Progenitor cell of endocrine pancreas (in vitro differentiated cells): ENCODE measurements around the gene USO1. TPM values are rescaled to one million over a fixed set of nuclear protein-coding genes. Genes with fewer than 3 reads are reported as not detected.

Source experiments
- DNase-seq: peaks from one replicate; pipeline ENCODE4 v3.0.0; 2021; ENCODE audit warnings: low spot score; ENCODE audit not compliant: unreplicated experiment
- H3K27ac Mint-ChIP-seq: 2 replicates; pipeline ENCODE4 v1.8.0; 2021; ENCODE audit warnings: mild to moderate bottlenecking, moderate library complexity, mixed read lengths
- H3K27me3 Mint-ChIP-seq: 2 replicates; pipeline ENCODE4 v1.8.0; 2021; ENCODE audit warnings: mixed read lengths
- H3K36me3 Mint-ChIP-seq: 2 replicates; pipeline ENCODE4 v1.8.0; 2022; ENCODE audit warnings: mixed read lengths; ENCODE audit not compliant: insufficient read depth
- H3K4me1 Mint-ChIP-seq: 2 replicates; pipeline ENCODE4 v1.8.0; 2021; ENCODE audit warnings: low read depth, mixed read lengths
- H3K4me3 Mint-ChIP-seq: 2 replicates; pipeline ENCODE4 v1.8.0; 2021; ENCODE audit warnings: low read depth, mild to moderate bottlenecking, moderate library complexity, mixed read lengths
- H3K9me3 Mint-ChIP-seq: 2 replicates; pipeline ENCODE4 v1.8.0; 2021; ENCODE audit warnings: low read depth, mixed read lengths
- total RNA-seq: library from RNA; stranded (reverse); gene quantifications from 2 replicates; pipeline ENCODE4 v1.2.1, GENCODE V29; 2021
- TF ChIP-seq, protein P1 (sequence below): fragments of 200-600 bp; sonication (generic); IDR thresholded peaks from one replicate; pipeline ENCODE4 v1.5.0; 2021; ENCODE audit warnings: antibody characterized with exemption, mild to moderate bottlenecking; ENCODE audit not compliant: unreplicated experiment

The USO1 gene
- total RNA-seq, 1 donor from 2014 or later = 54.9 TPM

GRCh38 chr4:75696581-75696980 lies 27.8 kb upstream of the USO1 start:
- Mint-ChIP-seq H3K4me3 (no peak overlapping the region), H3K9me3 (no peaks in the 10 kb centered on the region), H3K36me3 (peaks cover 17% of the 10 kb centered on the region), H3K27me3 (no peaks in the 10 kb centered on the region), H3K4me1 (peaks cover 2% of the 10 kb centered on the region), H3K27ac (no peak overlapping the region)
- DNase-seq = no peak
- TF ChIP-seq, protein P1, sequence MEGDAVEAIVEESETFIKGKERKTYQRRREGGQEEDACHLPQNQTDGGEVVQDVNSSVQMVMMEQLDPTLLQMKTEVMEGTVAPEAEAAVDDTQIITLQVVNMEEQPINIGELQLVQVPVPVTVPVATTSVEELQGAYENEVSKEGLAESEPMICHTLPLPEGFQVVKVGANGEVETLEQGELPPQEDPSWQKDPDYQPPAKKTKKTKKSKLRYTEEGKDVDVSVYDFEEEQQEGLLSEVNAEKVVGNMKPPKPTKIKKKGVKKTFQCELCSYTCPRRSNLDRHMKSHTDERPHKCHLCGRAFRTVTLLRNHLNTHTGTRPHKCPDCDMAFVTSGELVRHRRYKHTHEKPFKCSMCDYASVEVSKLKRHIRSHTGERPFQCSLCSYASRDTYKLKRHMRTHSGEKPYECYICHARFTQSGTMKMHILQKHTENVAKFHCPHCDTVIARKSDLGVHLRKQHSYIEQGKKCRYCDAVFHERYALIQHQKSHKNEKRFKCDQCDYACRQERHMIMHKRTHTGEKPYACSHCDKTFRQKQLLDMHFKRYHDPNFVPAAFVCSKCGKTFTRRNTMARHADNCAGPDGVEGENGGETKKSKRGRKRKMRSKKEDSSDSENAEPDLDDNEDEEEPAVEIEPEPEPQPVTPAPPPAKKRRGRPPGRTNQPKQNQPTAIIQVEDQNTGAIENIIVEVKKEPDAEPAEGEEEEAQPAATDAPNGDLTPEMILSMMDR = no peak

DNA sequence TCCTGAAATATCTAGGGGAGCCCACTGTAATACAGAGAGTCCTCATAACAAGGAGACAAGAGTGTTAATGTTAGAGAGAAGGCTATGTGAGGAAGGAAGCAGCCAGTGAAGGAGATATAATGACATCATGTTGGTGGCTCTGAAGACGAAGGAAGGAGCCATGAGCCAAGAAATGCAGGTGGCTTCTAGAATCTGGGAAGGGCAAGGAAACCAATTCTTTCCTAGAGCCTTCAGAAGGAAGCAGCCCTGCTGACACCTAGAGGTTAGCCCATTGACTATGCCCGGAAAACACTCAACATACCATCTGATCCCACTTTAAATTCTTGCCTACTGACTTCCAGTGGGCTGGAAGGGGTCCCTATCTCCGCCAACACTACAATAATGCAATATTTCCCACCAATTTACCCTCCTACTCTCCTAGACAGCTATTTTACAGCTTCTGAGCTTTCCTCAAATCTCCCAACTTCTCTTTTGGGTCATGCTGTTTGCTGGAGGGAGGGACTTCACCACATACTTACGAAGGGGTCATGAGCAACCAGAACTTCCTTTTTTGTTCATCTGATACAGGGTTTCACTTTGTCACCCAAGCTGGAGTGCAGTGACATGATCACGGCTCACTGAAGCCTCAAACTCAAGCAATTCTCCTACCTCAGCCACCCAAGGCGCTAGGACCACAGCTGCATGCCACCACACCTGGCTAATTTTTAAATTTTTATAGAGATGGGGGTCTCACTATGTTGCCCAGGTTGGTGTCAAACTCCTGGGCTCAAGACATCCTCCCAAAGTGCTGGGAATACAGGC lies 26.0 kb upstream of the USO1 start:
- Mint-ChIP-seq H3K27me3 (no peaks in the 10 kb centered on the region), H3K27ac (no peak overlapping the region)

DNA sequence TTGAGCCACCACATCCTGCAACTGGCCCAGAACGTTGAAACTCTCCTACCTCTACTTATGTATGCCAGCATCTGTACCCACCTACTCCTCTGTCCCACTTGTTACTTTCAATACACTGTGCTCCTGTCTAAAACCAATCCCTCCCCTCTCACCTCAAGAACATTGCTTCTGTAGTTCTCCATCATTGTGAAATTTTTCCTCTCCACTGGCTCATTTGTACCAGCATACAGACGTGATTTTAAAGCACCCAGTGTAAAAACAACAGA lies 25.5 kb upstream of the USO1 start:
- no peaks in the 10 kb centered on the region for H3K9me3 Mint-ChIP-seq
- TF ChIP-seq, protein P1 = no peak
- H3K27ac Mint-ChIP-seq = no peak overlapping the region
- no peak overlapping the region for H3K4me3 Mint-ChIP-seq
- DNase-seq = no peak
- peaks cover 12% of the 10 kb centered on the region for H3K36me3 Mint-ChIP-seq
- H3K27me3 Mint-ChIP-seq = no peaks in the 10 kb centered on the region
- H3K4me1 Mint-ChIP-seq = peaks cover 6% of the 10 kb centered on the region

More for the DNA sequence above, 26.0 kb upstream of the USO1 start:
- Mint-ChIP-seq H3K9me3 (no peaks in the 10 kb centered on the region), H3K4me3 (no peak overlapping the region), H3K36me3 (peaks cover 13% of the 10 kb centered on the region), H3K4me1 (peaks cover 6% of the 10 kb centered on the region)
- TF ChIP-seq, protein P1 = no peak
- no peak for DNase-seq

GRCh38 chr4:75699299-75699698 lies 25.1 kb upstream of the USO1 start:
- no peaks in the 10 kb centered on the region for H3K9me3 Mint-ChIP-seq
- no peaks in the 10 kb centered on the region for H3K27me3 Mint-ChIP-seq
- peaks cover 6% of the 10 kb centered on the region for H3K4me1 Mint-ChIP-seq
- H3K36me3 Mint-ChIP-seq = peaks cover 9% of the 10 kb centered on the region
- no peak overlapping the region for H3K4me3 Mint-ChIP-seq
- no peak overlapping the region for H3K27ac Mint-ChIP-seq
- DNase-seq = no peak
- TF ChIP-seq, protein P1 = no peak

DNA sequence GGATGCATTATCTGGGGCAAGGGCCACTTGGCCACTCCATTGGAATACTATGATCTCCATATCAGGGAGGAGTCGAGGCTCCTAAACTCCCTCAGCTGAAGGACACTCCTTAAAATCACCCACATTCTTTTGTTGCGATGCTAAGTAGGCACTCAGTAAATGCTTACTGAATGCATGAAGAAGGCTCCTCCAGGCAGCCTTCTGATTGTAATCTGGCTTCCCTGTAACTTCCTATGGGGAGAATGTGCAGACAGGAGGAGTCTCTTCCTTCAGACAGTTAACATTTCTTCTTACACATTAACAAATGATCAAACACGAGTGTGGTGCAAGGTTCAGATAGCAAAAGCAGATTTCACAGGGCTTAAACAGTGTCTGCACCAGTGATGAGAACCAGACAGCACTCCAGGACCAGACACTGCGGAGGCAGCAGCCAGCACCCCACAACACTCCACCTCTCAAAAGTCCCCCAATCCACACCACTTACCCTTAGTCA lies 21.4 kb upstream of the USO1 start:
- H3K4me1 Mint-ChIP-seq = peaks cover 4% of the 10 kb centered on the region
- DNase-seq = no peak
- H3K9me3 Mint-ChIP-seq = no peaks in the 10 kb centered on the region
- H3K36me3 Mint-ChIP-seq = peaks cover 3% of the 10 kb centered on the region
- no peaks in the 10 kb centered on the region for H3K27me3 Mint-ChIP-seq
- H3K27ac Mint-ChIP-seq = peak overlapping the region; percentile 53
- no peak overlapping the region for H3K4me3 Mint-ChIP-seq
- TF ChIP-seq, protein P1 = no peak
